ENCODE results near the gene FREM2. TPM values are rescaled to one million over a fixed set of nuclear protein-coding genes. Genes with fewer than 3 reads are reported as not detected.

The FREM2 gene, protein sequence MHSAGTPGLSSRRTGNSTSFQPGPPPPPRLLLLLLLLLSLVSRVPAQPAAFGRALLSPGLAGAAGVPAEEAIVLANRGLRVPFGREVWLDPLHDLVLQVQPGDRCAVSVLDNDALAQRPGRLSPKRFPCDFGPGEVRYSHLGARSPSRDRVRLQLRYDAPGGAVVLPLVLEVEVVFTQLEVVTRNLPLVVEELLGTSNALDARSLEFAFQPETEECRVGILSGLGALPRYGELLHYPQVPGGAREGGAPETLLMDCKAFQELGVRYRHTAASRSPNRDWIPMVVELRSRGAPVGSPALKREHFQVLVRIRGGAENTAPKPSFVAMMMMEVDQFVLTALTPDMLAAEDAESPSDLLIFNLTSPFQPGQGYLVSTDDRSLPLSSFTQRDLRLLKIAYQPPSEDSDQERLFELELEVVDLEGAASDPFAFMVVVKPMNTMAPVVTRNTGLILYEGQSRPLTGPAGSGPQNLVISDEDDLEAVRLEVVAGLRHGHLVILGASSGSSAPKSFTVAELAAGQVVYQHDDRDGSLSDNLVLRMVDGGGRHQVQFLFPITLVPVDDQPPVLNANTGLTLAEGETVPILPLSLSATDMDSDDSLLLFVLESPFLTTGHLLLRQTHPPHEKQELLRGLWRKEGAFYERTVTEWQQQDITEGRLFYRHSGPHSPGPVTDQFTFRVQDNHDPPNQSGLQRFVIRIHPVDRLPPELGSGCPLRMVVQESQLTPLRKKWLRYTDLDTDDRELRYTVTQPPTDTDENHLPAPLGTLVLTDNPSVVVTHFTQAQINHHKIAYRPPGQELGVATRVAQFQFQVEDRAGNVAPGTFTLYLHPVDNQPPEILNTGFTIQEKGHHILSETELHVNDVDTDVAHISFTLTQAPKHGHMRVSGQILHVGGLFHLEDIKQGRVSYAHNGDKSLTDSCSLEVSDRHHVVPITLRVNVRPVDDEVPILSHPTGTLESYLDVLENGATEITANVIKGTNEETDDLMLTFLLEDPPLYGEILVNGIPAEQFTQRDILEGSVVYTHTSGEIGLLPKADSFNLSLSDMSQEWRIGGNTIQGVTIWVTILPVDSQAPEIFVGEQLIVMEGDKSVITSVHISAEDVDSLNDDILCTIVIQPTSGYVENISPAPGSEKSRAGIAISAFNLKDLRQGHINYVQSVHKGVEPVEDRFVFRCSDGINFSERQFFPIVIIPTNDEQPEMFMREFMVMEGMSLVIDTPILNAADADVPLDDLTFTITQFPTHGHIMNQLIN (N-terminal part only)
- not detected in 2 replicates for total RNA-seq

DNA sequence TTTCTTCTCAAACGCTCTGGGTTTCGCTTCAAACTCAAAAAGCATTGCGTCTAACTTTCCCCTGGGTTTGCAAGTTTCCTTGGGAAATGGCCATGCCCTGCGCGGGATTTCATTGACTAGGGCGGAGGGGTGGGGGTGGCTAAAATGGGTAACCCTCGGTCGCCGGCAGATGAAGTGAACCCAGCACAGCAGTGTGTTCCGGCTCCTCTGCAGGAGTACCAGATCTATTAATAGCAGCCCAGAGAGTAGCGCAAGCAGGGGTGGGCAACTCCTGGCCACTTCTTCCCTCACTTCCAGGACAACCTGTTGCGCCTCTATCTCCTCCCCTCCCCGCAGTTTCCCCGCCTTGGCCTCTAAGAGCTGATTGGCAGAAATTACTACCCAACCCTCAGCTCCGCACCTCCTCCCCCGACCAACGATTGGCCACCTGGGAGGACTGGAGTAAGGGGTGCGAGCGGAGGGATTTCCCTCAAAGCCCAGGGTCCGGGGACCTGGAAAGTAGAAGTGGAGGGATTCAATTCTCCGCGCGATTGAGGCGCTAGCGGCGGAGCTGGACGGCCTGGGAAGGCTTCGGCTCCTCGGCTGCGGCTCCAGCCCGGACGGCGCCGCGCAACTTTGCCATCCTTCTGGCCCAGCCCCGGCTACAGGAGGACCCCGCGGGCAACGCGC lies at the start of gene FREM2:
FREM2 (plus strand) TSS at position 501 of the 669 bp plus-strand sequence. CDS start 268 bp downstream, outside the sequence.

All from regular cardiac myocyte (primary cell).